SK-N-MC (cell line): ENCODE measurements around the gene PRG3.

Experiments used
- EZH2 ChIP-seq: fragments of 200-600 bp; sonication (generic); IDR thresholded peaks from one replicate; pipeline ENCODE4 v1.6.1; 2017; ENCODE audit warnings: antibody characterized with exemption
- FOXP2 ChIP-seq: optimal IDR thresholded peaks from 2 replicates; pipeline ENCODE3; 2011; ENCODE audit warnings: mild to moderate bottlenecking, moderate library complexity; ENCODE audit not compliant: insufficient read depth; ENCODE audit errors: extremely low read length, control extremely low read depth
- POLR2AphosphoS5 ChIP-seq: IDR thresholded peaks from 2 replicates; pipeline ENCODE4 v1.6.1; 2012; ENCODE audit warnings: mild to moderate bottlenecking, low read depth, low read length, borderline replicate concordance

DNA sequence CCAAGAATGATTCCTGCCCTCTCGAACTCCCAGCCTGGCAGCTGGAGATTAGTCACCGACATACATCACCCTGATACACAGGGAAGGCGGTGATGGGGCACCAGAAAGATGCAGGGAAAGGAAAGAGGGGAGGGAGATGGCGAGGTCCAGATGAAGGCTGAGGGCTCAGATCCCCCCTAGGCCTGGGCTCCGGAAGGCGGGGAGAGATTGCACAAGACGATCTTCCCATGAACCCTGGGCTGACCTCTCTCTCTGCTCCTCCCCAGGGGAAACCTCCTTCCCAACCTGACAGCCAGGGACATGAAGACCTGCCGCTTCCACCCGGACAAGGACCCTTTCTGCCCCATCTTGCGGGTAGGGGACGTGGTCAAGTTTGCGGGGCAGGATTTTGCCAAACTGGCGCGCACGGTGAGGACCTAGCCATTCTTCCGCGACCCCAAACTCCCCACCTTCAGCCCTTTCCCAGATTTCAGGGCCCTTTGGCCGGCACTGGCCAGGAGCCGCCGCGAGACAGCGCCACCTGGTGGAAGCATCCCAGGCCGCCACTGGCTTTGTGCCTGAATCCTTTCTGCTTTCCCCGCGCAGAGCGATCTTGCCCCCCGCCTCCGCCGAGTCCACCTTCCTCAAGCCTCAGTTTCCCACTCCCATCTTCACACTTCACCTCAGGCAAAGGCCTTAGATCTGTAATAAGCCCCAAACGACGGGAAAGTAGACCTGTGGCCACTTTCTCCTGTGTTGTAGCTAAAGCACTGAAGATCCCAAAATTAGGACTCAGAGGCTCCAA, 31.3 kb downstream of the PRG3 start:
- TF ChIP-seq EZH2 (no peak), POLR2AphosphoS5 (no peak), FOXP2 (no peak)
